Measurements from ENCODE around the gene LEMD3.
"Not testable (repeated sequence)": the region's sequence is repeated elsewhere in the genome, so short reads cannot be mapped to it uniquely, and the experiment has no call there.

LEMD3 gene

DNA sequence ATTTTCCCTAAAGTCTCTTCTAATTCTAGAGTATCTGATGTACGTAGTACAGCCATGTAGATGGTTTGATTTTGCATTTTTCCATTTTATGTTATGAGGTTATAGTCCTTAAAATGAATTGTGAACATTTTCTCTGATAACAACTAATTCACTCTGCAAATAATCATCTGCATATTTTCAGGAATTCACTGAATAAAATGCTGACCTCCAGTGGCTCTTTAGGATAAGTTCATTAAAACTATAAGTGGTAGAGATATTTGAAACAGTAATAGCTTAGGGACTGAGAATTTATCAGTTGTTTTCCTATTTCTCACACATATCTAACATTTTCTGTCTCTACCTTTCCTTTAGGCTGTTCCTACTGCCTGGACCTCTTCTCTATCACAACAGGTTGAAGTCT is 113.5 kb downstream of the LEMD3 start:
- H3K27ac ChIP-seq (ENCODE audit: extremely low read depth, low read depth, low read length), result no peak overlapping the region
- no peaks in the 10 kb centered on the region; a peak in 1 of 3 replicates for H3K36me3 ChIP-seq (ENCODE audit: control insufficient read depth in 2 of 2, insufficient read depth in 1 of 2, low read length in 2 of 2)
- POLR2A ChIA-PET, result no interaction called here
- no peaks in the 10 kb centered on the region for H3K9me3 ChIP-seq (ENCODE audit: control insufficient read depth, insufficient read depth, low read depth, low read length)
- no peak overlapping the region for H3K4me3 ChIP-seq (ENCODE audit: low read depth, low read length)
- TF ChIP-seq, protein P1, sequence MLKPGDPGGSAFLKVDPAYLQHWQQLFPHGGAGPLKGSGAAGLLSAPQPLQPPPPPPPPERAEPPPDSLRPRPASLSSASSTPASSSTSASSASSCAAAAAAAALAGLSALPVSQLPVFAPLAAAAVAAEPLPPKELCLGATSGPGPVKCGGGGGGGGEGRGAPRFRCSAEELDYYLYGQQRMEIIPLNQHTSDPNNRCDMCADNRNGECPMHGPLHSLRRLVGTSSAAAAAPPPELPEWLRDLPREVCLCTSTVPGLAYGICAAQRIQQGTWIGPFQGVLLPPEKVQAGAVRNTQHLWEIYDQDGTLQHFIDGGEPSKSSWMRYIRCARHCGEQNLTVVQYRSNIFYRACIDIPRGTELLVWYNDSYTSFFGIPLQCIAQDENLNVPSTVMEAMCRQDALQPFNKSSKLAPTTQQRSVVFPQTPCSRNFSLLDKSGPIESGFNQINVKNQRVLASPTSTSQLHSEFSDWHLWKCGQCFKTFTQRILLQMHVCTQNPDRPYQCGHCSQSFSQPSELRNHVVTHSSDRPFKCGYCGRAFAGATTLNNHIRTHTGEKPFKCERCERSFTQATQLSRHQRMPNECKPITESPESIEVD (tag by site-specific recombination; IDR thresholded peaks at IDR 0.05), result 0 out of 2 replicates have a peak, but pooled peaks have one; percentile 11
- TF ChIP-seq ZNF239 (tag by site-specific recombination; IDR thresholded peaks at IDR 0.05), result no peak
- 0 out of 2 replicates have a peak, but pooled peaks have one; percentile 8 for TF ChIP-seq SCRT2 (tag by site-specific recombination; IDR thresholded peaks at IDR 0.05)
- 0 out of 2 replicates have a peak, but pooled peaks have one; percentile 21 for TF ChIP-seq ZNF654 (tag by site-specific recombination; IDR thresholded peaks at IDR 0.05; ENCODE audit: low read depth)
- TF ChIP-seq, protein P2, sequence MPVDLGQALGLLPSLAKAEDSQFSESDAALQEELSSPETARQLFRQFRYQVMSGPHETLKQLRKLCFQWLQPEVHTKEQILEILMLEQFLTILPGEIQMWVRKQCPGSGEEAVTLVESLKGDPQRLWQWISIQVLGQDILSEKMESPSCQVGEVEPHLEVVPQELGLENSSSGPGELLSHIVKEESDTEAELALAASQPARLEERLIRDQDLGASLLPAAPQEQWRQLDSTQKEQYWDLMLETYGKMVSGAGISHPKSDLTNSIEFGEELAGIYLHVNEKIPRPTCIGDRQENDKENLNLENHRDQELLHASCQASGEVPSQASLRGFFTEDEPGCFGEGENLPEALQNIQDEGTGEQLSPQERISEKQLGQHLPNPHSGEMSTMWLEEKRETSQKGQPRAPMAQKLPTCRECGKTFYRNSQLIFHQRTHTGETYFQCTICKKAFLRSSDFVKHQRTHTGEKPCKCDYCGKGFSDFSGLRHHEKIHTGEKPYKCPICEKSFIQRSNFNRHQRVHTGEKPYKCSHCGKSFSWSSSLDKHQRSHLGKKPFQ (tag by site-specific recombination; IDR thresholded peaks at IDR 0.05), result no peak
- TF ChIP-seq, protein P3, sequence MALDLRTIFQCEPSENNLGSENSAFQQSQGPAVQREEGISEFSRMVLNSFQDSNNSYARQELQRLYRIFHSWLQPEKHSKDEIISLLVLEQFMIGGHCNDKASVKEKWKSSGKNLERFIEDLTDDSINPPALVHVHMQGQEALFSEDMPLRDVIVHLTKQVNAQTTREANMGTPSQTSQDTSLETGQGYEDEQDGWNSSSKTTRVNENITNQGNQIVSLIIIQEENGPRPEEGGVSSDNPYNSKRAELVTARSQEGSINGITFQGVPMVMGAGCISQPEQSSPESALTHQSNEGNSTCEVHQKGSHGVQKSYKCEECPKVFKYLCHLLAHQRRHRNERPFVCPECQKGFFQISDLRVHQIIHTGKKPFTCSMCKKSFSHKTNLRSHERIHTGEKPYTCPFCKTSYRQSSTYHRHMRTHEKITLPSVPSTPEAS (tag by site-specific recombination; IDR thresholded peaks at IDR 0.05), result no peak
- H3K4me1 ChIP-seq (ENCODE audit: control insufficient read depth, insufficient read depth, low read length), result peaks cover 21% of the 10 kb centered on the region
- CTCF ChIA-PET, result interaction anchor here (0.6 to 1.0 kb wide), 5 partner anchors 13 to 838 kb away, joined by 3 to 7 read pairs (median 5); partner anchors contain the start of gene LEMD3

DNA sequence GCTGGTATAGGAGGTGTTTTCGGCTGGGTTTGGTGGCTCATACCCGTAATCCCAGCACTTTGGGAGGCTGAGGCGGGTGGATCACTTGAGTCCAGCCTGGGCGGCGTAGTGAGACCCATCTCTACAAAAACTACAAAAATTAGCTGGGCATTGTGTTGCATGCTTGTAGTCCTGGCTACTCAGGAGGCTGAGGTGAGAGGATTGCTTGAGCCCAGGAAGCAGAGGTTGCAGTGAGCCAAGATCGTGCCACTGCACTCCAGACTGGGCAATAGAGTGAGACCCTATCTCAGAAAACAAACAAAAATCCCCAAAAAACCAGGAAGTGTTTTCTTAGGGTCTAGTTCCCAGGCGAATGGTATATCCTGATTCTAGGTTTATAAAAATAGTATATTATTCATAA is 116.1 kb downstream of the LEMD3 start:
- CTCF ChIA-PET, result interaction anchor here (0.8 kb wide), 1 partner anchor 17 kb away, joined by 3 read pairs; no protein-coding TSS in a partner anchor
- not testable (repeated sequence) for H3K4me1 ChIP-seq (ENCODE audit: control insufficient read depth, insufficient read depth, low read length)

DNA sequence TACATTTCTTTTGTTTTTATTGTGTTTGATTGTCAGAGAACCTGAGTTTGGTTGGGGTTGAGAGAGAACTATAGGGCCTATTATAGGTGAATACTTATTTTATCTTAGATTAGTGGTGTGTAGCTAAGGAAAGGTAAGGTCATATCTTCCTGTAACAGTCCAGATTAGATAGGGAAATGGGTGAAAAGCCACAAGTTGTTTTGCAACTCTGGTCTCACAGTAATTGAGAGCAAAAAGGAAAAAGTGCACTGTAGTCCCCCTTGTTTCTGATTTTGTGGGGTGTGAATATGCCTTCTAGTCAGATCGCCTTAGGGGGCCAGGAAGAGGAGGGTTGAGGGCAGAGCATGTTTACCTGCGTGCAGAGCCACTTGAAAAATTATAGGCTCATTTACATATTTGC is 118.0 kb downstream of the LEMD3 start:
- CTCF ChIA-PET, result interaction anchor here (0.7 to 0.8 kb wide), 2 partner anchors 15 to 967 kb away, joined by 3 read pairs; no protein-coding TSS in a partner anchor
- Histone ChIP-seq H3K4me1 (ENCODE audit: control insufficient read depth, insufficient read depth, low read length) (peaks cover 3% of the 10 kb centered on the region; the same call in 1 of the 2 replicates), H3K36me3 (ENCODE audit: control insufficient read depth in 2 of 2, insufficient read depth in 1 of 2, low read length in 2 of 2) (no peaks in the 10 kb centered on the region; a peak in 1 of 3 replicates), H3K4me3 (ENCODE audit: low read depth, low read length) (no peak overlapping the region), H3K27ac (ENCODE audit: extremely low read depth, low read depth, low read length) (no peak overlapping the region), H3K9me3 (ENCODE audit: control insufficient read depth, insufficient read depth, low read depth, low read length) (no peaks in the 10 kb centered on the region)
- TF ChIP-seq SCRT2 (tag by site-specific recombination; IDR thresholded peaks at IDR 0.05) (0 out of 2 replicates have a peak, but pooled peaks have one; percentile 22), ZNF404 (tag by site-specific recombination; IDR thresholded peaks at IDR 0.05) (no peak)
- POLR2A ChIA-PET, result no interaction called here

More for the DNA sequence above, 116.1 kb downstream of the LEMD3 start:
- H3K27ac ChIP-seq (ENCODE audit: extremely low read depth, low read depth, low read length); H3K4me3 ChIP-seq (ENCODE audit: low read depth, low read length); H3K9me3 ChIP-seq (ENCODE audit: control insufficient read depth, insufficient read depth, low read depth, low read length); H3K36me3 ChIP-seq (ENCODE audit: control insufficient read depth in 2 of 2, insufficient read depth in 1 of 2, low read length in 2 of 2); POLR2A ChIA-PET: not testable (repeated sequence)
- TF ChIP-seq ZNF121 (tag by site-specific recombination; IDR thresholded peaks at IDR 0.05), result peak; percentile 96

DNA sequence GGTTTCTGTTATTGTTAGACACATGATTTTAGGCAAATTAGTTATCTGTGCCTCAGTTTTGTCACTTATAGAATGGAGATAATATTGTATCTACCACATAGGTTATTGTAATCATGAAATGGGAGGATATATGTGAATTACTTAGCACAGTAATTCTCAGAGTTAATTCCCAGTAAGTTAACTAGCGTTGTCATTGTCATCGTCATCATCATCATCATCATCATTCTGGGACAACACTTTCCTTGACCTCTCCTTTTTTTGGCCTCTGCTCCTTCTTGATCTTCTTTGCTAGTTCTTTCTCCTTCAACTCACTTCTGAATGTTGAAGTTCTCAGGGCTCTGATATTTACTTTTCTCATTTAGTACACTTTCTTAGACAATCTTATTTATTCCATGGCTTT is 122.9 kb downstream of the LEMD3 start:
- H3K36me3 ChIP-seq (ENCODE audit: control insufficient read depth in 2 of 2, insufficient read depth in 1 of 2, low read length in 2 of 2), result no peaks in the 10 kb centered on the region
- H3K4me3 ChIP-seq (ENCODE audit: low read depth, low read length), result no peak overlapping the region
- ChIA-PET CTCF (interaction anchor here (1.0 to 2.8 kb wide), 3 partner anchors 8 to 14 kb away, joined by 3 to 10 read pairs (median 3); no protein-coding TSS in a partner anchor), POLR2A (no interaction called here)
- TF ChIP-seq, protein P4, sequence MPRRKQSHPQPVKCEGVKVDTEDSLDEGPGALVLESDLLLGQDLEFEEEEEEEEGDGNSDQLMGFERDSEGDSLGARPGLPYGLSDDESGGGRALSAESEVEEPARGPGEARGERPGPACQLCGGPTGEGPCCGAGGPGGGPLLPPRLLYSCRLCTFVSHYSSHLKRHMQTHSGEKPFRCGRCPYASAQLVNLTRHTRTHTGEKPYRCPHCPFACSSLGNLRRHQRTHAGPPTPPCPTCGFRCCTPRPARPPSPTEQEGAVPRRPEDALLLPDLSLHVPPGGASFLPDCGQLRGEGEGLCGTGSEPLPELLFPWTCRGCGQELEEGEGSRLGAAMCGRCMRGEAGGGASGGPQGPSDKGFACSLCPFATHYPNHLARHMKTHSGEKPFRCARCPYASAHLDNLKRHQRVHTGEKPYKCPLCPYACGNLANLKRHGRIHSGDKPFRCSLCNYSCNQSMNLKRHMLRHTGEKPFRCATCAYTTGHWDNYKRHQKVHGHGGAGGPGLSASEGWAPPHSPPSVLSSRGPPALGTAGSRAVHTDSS (tag by site-specific recombination; IDR thresholded peaks at IDR 0.05), result peak; percentile 67
- TF ChIP-seq ZIC2 (tag by site-specific recombination; IDR thresholded peaks at IDR 0.05), result no peak
- H3K9me3 ChIP-seq (ENCODE audit: control insufficient read depth, insufficient read depth, low read depth, low read length), result no peaks in the 10 kb centered on the region; the same call in 1 of the 2 replicates
- peaks cover 2% of the 10 kb centered on the region; the same call in 1 of the 2 replicates for H3K4me1 ChIP-seq (ENCODE audit: control insufficient read depth, insufficient read depth, low read length)
- H3K27ac ChIP-seq (ENCODE audit: extremely low read depth, low read depth, low read length), result no peak overlapping the region

Measured in HEK293 (cell line).